ENCODE data around the gene MRPL28.
"Not testable (repeated sequence)": the region's sequence is repeated elsewhere in the genome, so short reads cannot be mapped to it uniquely, and the experiment has no call there.

GRCh38 chr16:378113-378820, 7.9 kb upstream of the MRPL28 start:
- TF ChIP-seq TAF1 (IDR thresholded peaks at IDR 0.05; ENCODE audit: borderline replicate concordance, low read depth, low read length); MXI1 (IDR thresholded peaks at IDR 0.05; ENCODE audit: low read depth, low read length): not testable (repeated sequence)
- TF ChIP-seq, protein P1, sequence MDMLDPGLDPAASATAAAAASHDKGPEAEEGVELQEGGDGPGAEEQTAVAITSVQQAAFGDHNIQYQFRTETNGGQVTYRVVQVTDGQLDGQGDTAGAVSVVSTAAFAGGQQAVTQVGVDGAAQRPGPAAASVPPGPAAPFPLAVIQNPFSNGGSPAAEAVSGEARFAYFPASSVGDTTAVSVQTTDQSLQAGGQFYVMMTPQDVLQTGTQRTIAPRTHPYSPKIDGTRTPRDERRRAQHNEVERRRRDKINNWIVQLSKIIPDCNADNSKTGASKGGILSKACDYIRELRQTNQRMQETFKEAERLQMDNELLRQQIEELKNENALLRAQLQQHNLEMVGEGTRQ (IDR thresholded peaks at IDR 0.05; ENCODE audit: borderline replicate concordance, low read depth, low read length): not testable (repeated sequence)
- TF ChIP-seq, protein P2, sequence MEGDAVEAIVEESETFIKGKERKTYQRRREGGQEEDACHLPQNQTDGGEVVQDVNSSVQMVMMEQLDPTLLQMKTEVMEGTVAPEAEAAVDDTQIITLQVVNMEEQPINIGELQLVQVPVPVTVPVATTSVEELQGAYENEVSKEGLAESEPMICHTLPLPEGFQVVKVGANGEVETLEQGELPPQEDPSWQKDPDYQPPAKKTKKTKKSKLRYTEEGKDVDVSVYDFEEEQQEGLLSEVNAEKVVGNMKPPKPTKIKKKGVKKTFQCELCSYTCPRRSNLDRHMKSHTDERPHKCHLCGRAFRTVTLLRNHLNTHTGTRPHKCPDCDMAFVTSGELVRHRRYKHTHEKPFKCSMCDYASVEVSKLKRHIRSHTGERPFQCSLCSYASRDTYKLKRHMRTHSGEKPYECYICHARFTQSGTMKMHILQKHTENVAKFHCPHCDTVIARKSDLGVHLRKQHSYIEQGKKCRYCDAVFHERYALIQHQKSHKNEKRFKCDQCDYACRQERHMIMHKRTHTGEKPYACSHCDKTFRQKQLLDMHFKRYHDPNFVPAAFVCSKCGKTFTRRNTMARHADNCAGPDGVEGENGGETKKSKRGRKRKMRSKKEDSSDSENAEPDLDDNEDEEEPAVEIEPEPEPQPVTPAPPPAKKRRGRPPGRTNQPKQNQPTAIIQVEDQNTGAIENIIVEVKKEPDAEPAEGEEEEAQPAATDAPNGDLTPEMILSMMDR (IDR thresholded peaks at IDR 0.05): not testable (repeated sequence)

Data from SK-N-SH (cell line).